Esophagus muscularis mucosa (tissue), 4 donors: ENCODE results near the gene RXFP2. TPM values are rescaled to one million over a fixed set of nuclear protein-coding genes. Genes with fewer than 3 reads are reported as not detected.

Source experiments
- DNase-seq: peaks from one replicate; pipeline ENCODE4 v3.0.0-alpha.2; 2017; ENCODE audit errors: extremely low spot score
- H3K27ac ChIP-seq, 4 donors: fragments of 200-600 bp; sonication (generic); replicated peaks in 1 of 4; 1 replicate in 3 of 4; 2 replicates in 1 of 4; pipeline ENCODE4 v1.5.1; 2016 to 2019; ENCODE audit warnings: mild to moderate bottlenecking in 1 of 4
- H3K27me3 ChIP-seq, 4 donors: fragments of 200-600 bp; sonication (generic); one replicate each; pipeline versions ENCODE4 v1.5.1 to v1.6.0; 2016 to 2019
- H3K36me3 ChIP-seq, 4 donors: fragments of 200-600 bp; sonication (generic); one replicate each; pipeline ENCODE4 v1.5.1; 2016 to 2019
- H3K4me1 ChIP-seq, 4 donors: fragments of 200-600 bp; sonication (generic); one replicate each; pipeline ENCODE4 v1.5.1; 2016 to 2019
- H3K4me3 ChIP-seq, 4 donors: fragments of 200-600 bp; sonication (generic); 1 replicate in 2 of 4; 2 replicates in 2 of 4; pipeline ENCODE4 v1.5.1; 2016 to 2019; ENCODE audit warnings: mild to moderate bottlenecking in 4 of 4, moderate library complexity in 1 of 4
- H3K9me3 ChIP-seq, 4 donors: fragments of 200-600 bp; sonication (generic); 1 replicate in 3 of 4; 2 replicates in 1 of 4; pipeline ENCODE4 v1.5.1; 2016 to 2019
- CTCF ChIP-seq, 3 experiments: fragments of 200-600 bp in 2 of 3; fragments of 450-650 bp in 1 of 3; sonication (generic) in 2 of 3; IDR thresholded peaks; one replicate each; pipeline ENCODE4 v1.5.1; 2017 to 2019; ENCODE audit warnings: antibody characterized with exemption in 3 of 3, mild to moderate bottlenecking in 2 of 3, moderate library complexity in 1 of 3
- EP300 ChIP-seq: sonication (generic); formaldehyde crosslinking; IDR thresholded peaks from one replicate; pipeline ENCODE4 v1.6.1; 2017; ENCODE audit warnings: antibody characterized with exemption
- POLR2A ChIP-seq: fragments of 450-650 bp; IDR thresholded peaks from one replicate; pipeline ENCODE4 v1.6.1; 2017; ENCODE audit warnings: antibody characterized with exemption, moderate library complexity, mild to moderate bottlenecking, low read depth
- POLR2AphosphoS5 ChIP-seq, 2 donors: sonication (generic); formaldehyde crosslinking; IDR thresholded peaks; one replicate each; pipeline ENCODE4 v1.6.1; 2017; ENCODE audit warnings: antibody characterized with exemption in 2 of 2
- WGBS: methylation state at CpG from one replicate; pipeline ENCODE4 v1.1.5; 2018; 5-methylcytosine and 5-hydroxymethylcytosine counted together
- intact Hi-C: fragments of 100-400 bp; cut with DNase I; formaldehyde crosslinking; loops from one replicate; pipeline ENCODE4 v1.15.1; 2023
- total RNA-seq, 4 donors: library from RNA; depleted of rRNA; stranded (reverse); fragments of >200 nt; gene quantifications; one replicate each; pipeline versions ENCODE4 v1.1.0 to v1.2.1, GENCODE V29; 2016

The RXFP2 gene
- total RNA-seq, 4 donors from 2014 or later: 0.17 to 0.42 TPM; not detected in 2

- peaks cover 4 to 22% (median 16%) of the 10 kb centered on the region in 4 donors for H3K4me1 ChIP-seq
- no peaks in the 10 kb centered on the region for H3K27me3 ChIP-seq
- no peak for TF ChIP-seq POLR2AphosphoS5 (IDR thresholded peaks at IDR 0.05)
- no peak for TF ChIP-seq EP300
- no peak for TF ChIP-seq CTCF (IDR thresholded peaks at IDR 0.05)
- no peak for TF ChIP-seq POLR2A
- WGBS: 52% methylated on average over 5 of the region's 5 CpGs
- H3K36me3 ChIP-seq: no peaks in the 10 kb centered on the region
- no peak overlapping the region for H3K27ac ChIP-seq
- no peak overlapping the region for H3K4me3 ChIP-seq
- intact Hi-C loops: no loop called here
- no peak for DNase-seq
- no peaks in the 10 kb centered on the region for H3K9me3 ChIP-seq
Measured at GRCh38 chr13:31850041-31850555, 110.8 kb downstream of the RXFP2 start.

GRCh38 chr13:31851216-31851615, 111.9 kb downstream of the RXFP2 start:
- no peak overlapping the region for H3K4me3 ChIP-seq
- H3K27me3 ChIP-seq: no peaks in the 10 kb centered on the region
- no peak for DNase-seq
- intact Hi-C loops: no loop called here
- H3K9me3 ChIP-seq: no peaks in the 10 kb centered on the region
- H3K4me1 ChIP-seq: peaks cover 0 to 12% (median 10%) of the 10 kb centered on the region in 4 donors
- H3K36me3 ChIP-seq: no peaks in the 10 kb centered on the region
- WGBS: 98% methylated on average over 3 of the region's 6 CpGs
- H3K27ac ChIP-seq: no peak overlapping the region
- TF ChIP-seq POLR2A (no peak), CTCF (IDR thresholded peaks at IDR 0.05) (no peak), POLR2AphosphoS5 (IDR thresholded peaks at IDR 0.05) (no peak), EP300 (no peak)
